GM21423 (cell line): Measurements from ENCODE around the gene MPHOSPH10.
A peak's percentile ranks its signal among the peaks of the same experiment; 100 is the strongest.
"Not testable (repeated sequence)": the region's sequence is repeated elsewhere in the genome, so short reads cannot be mapped to it uniquely, and the experiment has no call there.

ENCODE experiments used
- ATAC-seq: cut with Tn5 transposase; IDR thresholded peaks from one replicate; pipeline ENCODE4 v1.9.1; 2021; ENCODE audit warnings: mild to moderate bottlenecking, moderate library complexity; ENCODE audit not compliant: unreplicated experiment

Gene MPHOSPH10, protein sequence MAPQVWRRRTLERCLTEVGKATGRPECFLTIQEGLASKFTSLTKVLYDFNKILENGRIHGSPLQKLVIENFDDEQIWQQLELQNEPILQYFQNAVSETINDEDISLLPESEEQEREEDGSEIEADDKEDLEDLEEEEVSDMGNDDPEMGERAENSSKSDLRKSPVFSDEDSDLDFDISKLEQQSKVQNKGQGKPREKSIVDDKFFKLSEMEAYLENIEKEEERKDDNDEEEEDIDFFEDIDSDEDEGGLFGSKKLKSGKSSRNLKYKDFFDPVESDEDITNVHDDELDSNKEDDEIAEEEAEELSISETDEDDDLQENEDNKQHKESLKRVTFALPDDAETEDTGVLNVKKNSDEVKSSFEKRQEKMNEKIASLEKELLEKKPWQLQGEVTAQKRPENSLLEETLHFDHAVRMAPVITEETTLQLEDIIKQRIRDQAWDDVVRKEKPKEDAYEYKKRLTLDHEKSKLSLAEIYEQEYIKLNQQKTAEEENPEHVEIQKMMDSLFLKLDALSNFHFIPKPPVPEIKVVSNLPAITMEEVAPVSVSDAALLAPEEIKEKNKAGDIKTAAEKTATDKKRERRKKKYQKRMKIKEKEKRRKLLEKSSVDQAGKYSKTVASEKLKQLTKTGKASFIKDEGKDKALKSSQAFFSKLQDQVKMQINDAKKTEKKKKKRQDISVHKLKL

DNA sequence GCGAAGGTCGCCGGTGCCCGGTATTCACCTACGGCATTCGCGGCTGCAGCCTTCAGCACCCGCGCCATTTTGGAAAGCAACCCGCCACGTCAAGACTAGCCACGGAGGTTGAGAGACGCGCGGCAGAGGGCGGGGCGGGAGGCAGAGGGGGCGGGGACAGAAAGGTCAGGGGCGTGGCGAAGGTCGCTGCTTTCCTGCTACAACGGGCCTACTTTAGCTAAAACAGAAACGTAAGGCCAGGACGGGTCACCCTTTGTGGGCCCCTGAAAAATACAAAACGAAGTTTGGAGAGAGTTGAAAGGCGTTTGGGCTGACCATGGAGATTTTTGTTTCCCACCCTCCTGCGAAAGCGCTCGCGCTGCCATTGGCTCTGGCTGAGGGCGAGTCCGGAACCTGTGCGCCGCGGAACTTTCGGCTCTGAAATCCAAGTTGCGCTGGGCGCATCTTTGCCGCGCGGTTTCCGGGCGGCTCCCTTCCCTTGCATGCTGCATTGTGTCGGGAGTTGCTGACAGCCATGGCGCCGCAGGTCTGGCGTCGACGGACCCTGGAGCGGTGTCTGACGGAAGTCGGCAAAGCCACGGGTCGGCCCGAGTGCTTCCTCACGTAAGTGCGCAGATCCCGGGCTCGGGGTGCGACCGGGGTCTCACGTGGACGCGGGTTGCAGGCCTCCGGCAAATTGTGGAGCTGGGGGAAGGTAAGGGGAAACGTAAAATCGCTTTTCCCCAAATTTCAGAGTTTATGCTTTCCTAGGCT lies at the start of gene MPHOSPH10, which contains the start of gene MCEE:
MPHOSPH10 (plus strand) TSS at position 483 of the 753 bp plus-strand sequence; CDS start at position 515, 32 bp downstream.
MCEE (minus strand) TSS at position 78 of the 753 bp plus-strand sequence; CDS start at position 68, 10 bp downstream.
- ATAC-seq = peak; percentile 88

DNA sequence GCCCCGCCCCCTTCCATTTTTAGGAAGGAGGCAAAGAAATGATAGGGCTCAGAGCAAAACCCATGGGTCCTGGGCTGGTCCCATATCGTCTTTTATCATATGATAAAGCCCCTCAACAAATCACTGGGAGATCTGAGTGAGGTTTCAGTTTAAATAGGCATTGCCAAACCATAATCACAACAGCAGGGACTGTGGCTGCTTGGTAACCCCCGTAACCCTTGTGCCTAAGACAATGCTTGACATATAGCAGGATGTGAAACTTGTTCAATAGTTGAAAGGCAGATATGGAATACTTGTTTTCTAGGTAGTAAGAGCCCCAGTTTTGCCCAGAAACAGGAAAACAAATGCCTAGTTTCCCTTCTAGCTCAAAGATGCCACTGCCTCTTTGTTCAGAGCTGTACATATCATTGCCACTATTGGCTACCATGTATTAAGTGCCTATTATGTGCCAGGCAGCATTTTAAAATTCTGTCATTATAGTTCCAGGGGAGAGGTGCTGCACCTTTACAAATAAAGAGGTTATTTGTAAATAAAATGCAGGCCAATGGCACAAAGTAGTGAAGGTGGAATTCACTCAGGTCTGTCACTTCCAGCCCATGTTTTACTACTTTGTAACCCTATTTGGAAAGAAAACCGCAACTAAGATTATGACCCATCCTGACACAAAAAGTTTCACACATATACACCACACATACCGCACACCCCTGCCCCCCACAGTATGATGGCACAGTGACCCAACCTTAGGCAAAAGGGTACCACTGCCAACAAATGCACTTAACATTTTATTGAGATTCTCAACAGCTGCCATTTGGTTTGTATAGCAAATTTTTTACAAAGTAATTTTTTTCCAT lies 47.8 kb upstream of the MPHOSPH10 start:
- ATAC-seq = peak; percentile 58

GRCh38 chr2:71083297-71083696 lies 47.1 kb upstream of the MPHOSPH10 start:
- not testable (repeated sequence) for ATAC-seq

GRCh38 chr2:71083752-71084312 lies 46.6 kb upstream of the MPHOSPH10 start:
- ATAC-seq = not testable (repeated sequence)

- not testable (repeated sequence) for ATAC-seq
Measured at GRCh38 chr2:71085325-71086003, 45.0 kb upstream of the MPHOSPH10 start.

DNA sequence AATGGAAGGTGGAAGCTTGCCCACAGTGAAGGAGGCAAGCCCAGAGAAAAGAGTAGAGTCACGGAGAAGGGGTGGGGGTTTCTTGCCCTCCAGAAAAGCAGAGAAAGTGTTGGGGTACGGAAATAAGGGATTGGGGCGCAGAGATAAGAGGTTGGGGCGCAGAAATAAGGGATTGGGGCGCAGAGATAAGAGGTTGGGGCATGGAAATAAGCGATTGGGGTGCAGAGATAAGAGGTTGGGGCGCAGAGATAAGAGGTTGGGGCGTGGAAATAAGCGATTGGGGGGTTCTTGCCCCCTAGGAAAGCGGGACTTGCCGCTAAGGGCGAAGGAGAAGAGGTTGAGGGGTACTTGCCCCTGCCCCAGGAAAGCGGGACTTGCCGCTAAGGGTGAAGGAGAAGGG lies 41.0 kb upstream of the MPHOSPH10 start:
- ATAC-seq = not testable (repeated sequence)

- ATAC-seq = not testable (repeated sequence)
Measured at GRCh38 chr2:71091808-71092207, 38.6 kb upstream of the MPHOSPH10 start.

GRCh38 chr2:71092491-71093260 lies 37.8 kb upstream of the MPHOSPH10 start:
- not testable (repeated sequence) for ATAC-seq

- no peak for ATAC-seq
Measured at GRCh38 chr2:71100195-71100964, 30.1 kb upstream of the MPHOSPH10 start.

DNA sequence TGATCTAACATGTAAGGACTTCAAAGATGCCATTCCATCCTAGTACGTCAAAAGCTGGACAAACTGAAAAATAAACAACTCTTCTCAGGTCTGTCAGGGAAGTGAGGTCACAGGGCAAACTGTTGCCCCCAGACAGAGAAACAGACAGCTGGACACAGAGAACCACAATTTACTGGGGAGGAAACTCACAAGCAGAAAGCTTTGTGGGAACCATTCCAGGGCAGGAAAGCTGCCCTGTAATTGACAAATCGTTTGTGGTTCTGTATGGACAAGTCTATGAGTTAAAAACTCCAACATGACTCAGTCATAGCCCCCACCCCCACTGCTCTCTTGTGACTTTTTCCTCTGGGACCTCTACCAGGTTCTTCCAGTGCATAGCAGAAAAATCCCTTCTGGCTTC lies 28.8 kb upstream of the MPHOSPH10 start:
- no peak for ATAC-seq

- ATAC-seq = no peak
Measured at GRCh38 chr2:71102981-71103681, 27.3 kb upstream of the MPHOSPH10 start.

DNA sequence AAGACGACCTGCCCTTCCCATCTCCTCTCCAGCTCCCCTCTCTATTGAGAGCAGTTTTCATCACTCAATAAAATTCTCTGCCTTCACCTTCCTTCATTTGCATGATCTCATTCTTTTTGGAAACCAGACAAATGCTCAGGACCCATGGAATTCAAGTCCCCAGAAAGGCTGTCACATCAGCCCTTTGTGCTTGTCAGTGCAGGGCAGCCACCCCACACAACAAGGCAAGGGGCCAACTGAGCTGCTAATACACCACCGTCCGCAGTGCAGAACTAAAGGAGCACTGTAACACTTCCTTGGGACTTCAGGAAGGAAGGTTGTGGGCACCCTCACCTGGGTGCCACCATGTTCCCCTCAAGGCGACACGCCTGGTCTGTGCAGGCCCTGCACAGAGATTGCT lies 26.6 kb upstream of the MPHOSPH10 start:
- no peak for ATAC-seq

GRCh38 chr2:71106463-71106862 lies 24.0 kb upstream of the MPHOSPH10 start:
- ATAC-seq = not testable (repeated sequence)

DNA sequence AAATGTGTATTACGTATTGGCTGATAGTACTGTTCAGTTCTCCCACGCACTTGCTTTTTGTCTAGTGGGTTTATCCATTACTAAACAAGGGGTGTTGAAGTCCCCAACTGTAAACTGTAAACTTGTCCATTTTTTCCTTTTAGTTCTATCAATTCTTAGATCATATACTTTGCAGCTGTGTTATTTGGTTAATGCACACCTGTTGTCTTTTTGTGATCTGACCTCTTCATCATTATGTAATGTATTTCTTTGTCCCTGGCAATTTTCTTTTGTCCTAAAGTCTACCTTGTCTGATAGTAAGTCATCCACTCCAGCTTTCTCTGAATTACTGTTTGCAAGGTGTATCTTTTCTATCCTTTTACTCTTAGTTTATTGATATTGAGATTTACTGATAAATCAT lies 22.3 kb upstream of the MPHOSPH10 start:
- ATAC-seq = no peak

GRCh38 chr2:71113843-71114242 lies 16.6 kb upstream of the MPHOSPH10 start:
- ATAC-seq = no peak

- no peak for ATAC-seq
Measured at GRCh38 chr2:71117063-71117462, 13.4 kb upstream of the MPHOSPH10 start.

DNA sequence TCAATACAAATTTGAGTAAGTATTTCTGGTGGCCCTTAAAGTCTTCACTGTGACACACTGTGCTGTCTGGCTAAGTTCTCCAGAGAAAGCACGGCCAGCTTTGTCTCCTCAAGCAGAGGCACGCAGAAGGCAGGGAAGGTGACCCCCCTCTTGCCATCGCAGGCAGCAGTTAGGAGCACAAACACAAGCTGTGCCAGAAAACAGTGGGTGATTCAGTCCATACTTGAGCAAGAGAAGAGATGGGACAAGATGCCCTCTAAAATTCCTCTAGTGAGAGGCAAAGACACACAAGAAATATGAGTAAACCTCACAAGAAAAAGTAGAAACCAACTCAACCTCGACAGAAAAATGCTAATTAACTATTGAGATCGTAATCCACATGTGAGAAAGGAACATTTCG lies 10.2 kb upstream of the MPHOSPH10 start:
- ATAC-seq = no peak
